Sigmoid colon (tissue), 4 donors: Measurements from ENCODE around the gene NOP10.

Experiments used
- EP300 ChIP-seq, 4 donors: sonication (generic); formaldehyde crosslinking; IDR thresholded peaks; one replicate each; pipeline ENCODE4 v1.6.1; 2017; ENCODE audit warnings: antibody characterized with exemption in 4 of 4
- POLR2A ChIP-seq, 2 donors: fragments of 450-650 bp; IDR thresholded peaks; one replicate each; pipeline ENCODE4 v1.6.1; 2016; ENCODE audit warnings: antibody characterized with exemption in 2 of 2, mild to moderate bottlenecking in 2 of 2, moderate library complexity in 2 of 2
- POLR2AphosphoS5 ChIP-seq, 4 donors: sonication (generic); formaldehyde crosslinking; IDR thresholded peaks; one replicate each; pipeline ENCODE4 v1.6.1; 2017; ENCODE audit warnings: antibody characterized with exemption in 4 of 4
- TF ChIP-seq, protein P1 (sequence below), 4 experiments: fragments of 450-650 bp in 3 of 4; fragments of 200-600 bp in 1 of 4; IDR thresholded peaks; one replicate each; pipeline ENCODE4 v1.5.1; 2016 to 2019; ENCODE audit warnings: antibody characterized with exemption in 4 of 4, mild to moderate bottlenecking in 3 of 4, moderate library complexity in 2 of 4

DNA sequence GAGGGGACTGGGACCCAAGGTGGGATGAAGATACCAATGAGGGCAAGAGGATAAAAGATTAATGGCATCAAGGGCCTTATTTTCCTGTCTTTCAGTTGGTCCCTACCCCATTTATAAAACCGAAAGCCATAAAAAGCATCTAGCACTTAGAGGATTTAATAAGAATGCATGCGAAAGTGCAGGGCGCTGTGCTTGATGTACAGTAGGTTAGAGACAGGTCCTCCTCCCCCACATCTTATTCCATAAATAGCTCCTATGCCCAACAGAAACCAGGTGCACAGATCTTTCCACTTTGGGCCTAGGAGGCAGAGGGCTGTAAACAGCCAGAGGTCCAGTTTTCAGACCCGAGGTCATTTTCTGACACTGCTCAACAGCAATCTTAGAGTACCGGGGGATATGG is 22.9 kb upstream of the NOP10 start:
- TF ChIP-seq, protein P1, sequence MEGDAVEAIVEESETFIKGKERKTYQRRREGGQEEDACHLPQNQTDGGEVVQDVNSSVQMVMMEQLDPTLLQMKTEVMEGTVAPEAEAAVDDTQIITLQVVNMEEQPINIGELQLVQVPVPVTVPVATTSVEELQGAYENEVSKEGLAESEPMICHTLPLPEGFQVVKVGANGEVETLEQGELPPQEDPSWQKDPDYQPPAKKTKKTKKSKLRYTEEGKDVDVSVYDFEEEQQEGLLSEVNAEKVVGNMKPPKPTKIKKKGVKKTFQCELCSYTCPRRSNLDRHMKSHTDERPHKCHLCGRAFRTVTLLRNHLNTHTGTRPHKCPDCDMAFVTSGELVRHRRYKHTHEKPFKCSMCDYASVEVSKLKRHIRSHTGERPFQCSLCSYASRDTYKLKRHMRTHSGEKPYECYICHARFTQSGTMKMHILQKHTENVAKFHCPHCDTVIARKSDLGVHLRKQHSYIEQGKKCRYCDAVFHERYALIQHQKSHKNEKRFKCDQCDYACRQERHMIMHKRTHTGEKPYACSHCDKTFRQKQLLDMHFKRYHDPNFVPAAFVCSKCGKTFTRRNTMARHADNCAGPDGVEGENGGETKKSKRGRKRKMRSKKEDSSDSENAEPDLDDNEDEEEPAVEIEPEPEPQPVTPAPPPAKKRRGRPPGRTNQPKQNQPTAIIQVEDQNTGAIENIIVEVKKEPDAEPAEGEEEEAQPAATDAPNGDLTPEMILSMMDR (IDR thresholded peaks at IDR 0.05): no peak
- TF ChIP-seq EP300 (IDR thresholded peaks at IDR 0.05): no peak
- no peak for TF ChIP-seq POLR2AphosphoS5 (IDR thresholded peaks at IDR 0.05)
- TF ChIP-seq POLR2A (IDR thresholded peaks at IDR 0.05): no peak
